Prostate gland (tissue), 2 donors: Measurements from ENCODE around the gene HAUS1. TPM values are rescaled to one million over a fixed set of nuclear protein-coding genes. Genes with fewer than 3 reads are reported as not detected.

Source experiments
- DNase-seq: peaks from one replicate; pipeline ENCODE4 v3.0.0-alpha.2; 2019; ENCODE audit warnings: low spot score
- H3K27ac ChIP-seq, 2 donors: fragments of 200-600 bp; sonication (generic); 2 replicates each; pipeline ENCODE4 v1.5.1; 2017 to 2019
- H3K27me3 ChIP-seq: fragments of 200-600 bp; sonication (generic); replicated peaks from 2 replicates; pipeline ENCODE4 v1.5.1; 2019; ENCODE audit not compliant: insufficient read depth
- H3K36me3 ChIP-seq, 2 donors: fragments of 200-600 bp; sonication (generic); 1 replicate in 1 of 2; 2 replicates in 1 of 2; pipeline versions ENCODE4 v1.5.1 to v1.8.1; 2017 to 2019
- H3K4me1 ChIP-seq: fragments of 200-600 bp; sonication (generic); replicated peaks from 2 replicates; pipeline ENCODE4 v1.5.1; 2019
- H3K4me3 ChIP-seq, 2 donors: fragments of 200-600 bp; sonication (generic); 2 replicates each; pipeline ENCODE4 v1.5.1; 2017 to 2019
- H3K9me3 ChIP-seq: fragments of 200-600 bp; sonication (generic); 2 replicates; pipeline ENCODE4 v1.5.1; 2017
- CTCF ChIP-seq, 4 experiments: fragments of 200-600 bp in 2 of 4; fragments of 450-650 bp in 2 of 4; sonication (generic) in 2 of 4; IDR thresholded peaks; 1 replicate in 3 of 4; 2 replicates in 1 of 4; pipeline ENCODE4 v1.5.1; 2016 to 2019; ENCODE audit warnings: antibody characterized with exemption in 4 of 4, mild to moderate bottlenecking in 2 of 4, moderate library complexity in 2 of 4
- POLR2A ChIP-seq: fragments of 450-650 bp; IDR thresholded peaks from one replicate; pipeline ENCODE4 v1.6.1; 2016; ENCODE audit warnings: antibody characterized with exemption, mild to moderate bottlenecking
- POLR2AphosphoS5 ChIP-seq: sonication (generic); formaldehyde crosslinking; IDR thresholded peaks from one replicate; pipeline ENCODE4 v1.6.1; 2017; ENCODE audit warnings: antibody characterized with exemption
- WGBS: methylation state at CpG from one replicate; pipeline ENCODE4 v1.1.5; 2018; 5-methylcytosine and 5-hydroxymethylcytosine counted together
- intact Hi-C: fragments of 100-400 bp; cut with DNase I; formaldehyde crosslinking; loops from one replicate; pipeline ENCODE4 v1.14.2; 2022
- total RNA-seq, 2 donors: library from RNA; depleted of rRNA; stranded (reverse); fragments of >200 nt; gene quantifications; one replicate each; pipeline ENCODE4 v1.1.0, GENCODE V29; 2016

HAUS1 gene
- total RNA-seq, 2 donors from 2014 or later: 19.9 to 26.9 TPM

DNA sequence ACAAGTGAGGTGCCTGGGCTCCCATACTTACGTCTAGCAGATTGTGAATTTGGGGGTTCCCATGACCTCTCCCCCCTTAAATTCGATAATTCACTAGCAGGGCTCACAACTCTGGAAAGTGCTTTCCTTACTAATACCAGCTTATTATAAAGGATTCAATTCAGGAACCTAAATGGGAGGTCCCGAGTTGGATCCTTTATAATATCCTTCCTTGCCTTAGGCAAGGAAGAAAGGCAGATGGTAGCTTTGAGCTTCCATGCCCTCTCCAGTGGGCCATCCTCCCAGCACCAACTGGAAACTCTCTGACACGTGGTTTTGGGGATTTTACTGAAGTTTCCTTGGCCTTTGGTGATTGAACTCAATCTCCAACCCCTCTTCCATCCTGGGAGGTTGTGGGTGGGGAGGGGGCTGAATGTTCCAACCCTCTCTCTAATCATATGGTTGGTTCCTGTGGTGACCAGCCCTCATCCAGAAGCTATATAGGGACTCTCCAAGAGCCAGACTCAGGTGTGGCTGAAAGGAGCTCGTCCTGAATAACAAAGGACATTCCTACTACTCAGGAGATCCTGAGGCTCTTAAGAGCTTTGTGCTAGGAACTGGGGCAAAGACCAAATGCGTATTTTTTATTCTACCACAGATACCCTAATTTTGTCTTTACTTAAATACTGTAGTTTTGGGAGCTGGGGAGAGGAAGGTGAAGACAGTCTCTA, 62.2 kb downstream of the HAUS1 start:
- WGBS: 68% methylated on average over 6 of the region's 6 CpGs
- intact Hi-C loops: no loop called here
- no peaks in the 10 kb centered on the region for H3K9me3 ChIP-seq
- TF ChIP-seq POLR2AphosphoS5: no peak
- TF ChIP-seq POLR2A: no peak
- TF ChIP-seq CTCF (IDR thresholded peaks at IDR 0.05): no peak
- no peaks in the 10 kb centered on the region for H3K4me1 ChIP-seq
- no peak overlapping the region for H3K4me3 ChIP-seq
- H3K27ac ChIP-seq: no peak overlapping the region
- no peaks in the 10 kb centered on the region for H3K36me3 ChIP-seq
- DNase-seq: no peak
- H3K27me3 ChIP-seq: no peaks in the 10 kb centered on the region

DNA sequence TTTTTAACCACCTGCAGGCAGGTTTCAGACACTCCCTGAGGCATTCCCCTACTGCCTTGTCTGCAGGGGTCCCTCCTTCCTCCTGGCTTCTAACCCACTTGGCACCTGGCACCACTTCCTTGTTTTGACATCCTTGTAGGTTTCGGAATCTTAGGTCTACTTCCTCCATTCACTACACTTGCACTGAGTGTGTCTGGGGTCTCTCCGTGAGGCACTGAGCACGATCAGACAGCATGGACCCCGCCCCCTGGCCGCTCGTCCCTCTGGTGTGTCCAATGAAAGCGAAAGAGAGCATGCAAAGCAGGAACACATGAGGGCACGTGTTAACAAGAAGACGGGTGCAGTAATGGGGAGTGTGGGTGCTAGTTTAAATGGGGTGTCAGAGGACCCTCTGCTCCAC, 63.8 kb downstream of the HAUS1 start:
- no peak for DNase-seq
- TF ChIP-seq CTCF (IDR thresholded peaks at IDR 0.05) (no peak), POLR2AphosphoS5 (no peak), POLR2A (no peak)

DNA sequence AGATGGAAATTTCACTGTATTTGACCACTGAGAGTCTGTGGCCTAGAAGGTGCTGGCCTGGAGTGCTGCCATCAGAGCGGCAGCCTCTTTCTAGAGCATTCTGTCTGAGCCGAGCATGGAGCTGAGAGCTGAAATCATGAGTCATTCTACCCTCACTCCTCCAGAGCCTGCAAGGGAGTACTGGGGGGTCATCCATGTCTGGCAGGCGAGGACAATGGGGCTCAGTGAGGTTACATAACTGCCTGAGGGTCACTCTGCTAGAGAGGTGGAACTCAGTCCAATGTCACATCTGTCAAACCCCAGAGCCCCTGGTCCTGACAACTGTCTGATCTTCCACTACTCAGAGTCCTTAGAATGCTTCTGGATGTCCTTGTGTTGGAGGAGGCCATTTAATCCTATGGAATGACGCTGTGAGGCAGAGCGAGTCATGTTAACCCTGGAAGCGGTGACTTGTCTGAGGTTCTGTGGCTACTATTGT, 65.3 kb downstream of the HAUS1 start:
- Histone ChIP-seq H3K36me3 (no peaks in the 10 kb centered on the region), H3K27me3 (no peaks in the 10 kb centered on the region), H3K27ac (no peak overlapping the region), H3K4me1 (no peaks in the 10 kb centered on the region), H3K9me3 (no peaks in the 10 kb centered on the region), H3K4me3 (no peak overlapping the region)
- intact Hi-C loops: no loop called here
- TF ChIP-seq POLR2A: no peak
- TF ChIP-seq CTCF (IDR thresholded peaks at IDR 0.05): no peak
- TF ChIP-seq POLR2AphosphoS5: no peak
- 81% methylated on average over 4 of the region's 6 CpGs for whole genome bisulfite sequencing
- no peak for DNase-seq

More for the DNA sequence above, 63.8 kb downstream of the HAUS1 start:
- H3K4me1 ChIP-seq: no peaks in the 10 kb centered on the region
- no peak overlapping the region for H3K27ac ChIP-seq
- 51% methylated on average over 9 of the region's 9 CpGs for WGBS
- no peaks in the 10 kb centered on the region for H3K36me3 ChIP-seq
- H3K27me3 ChIP-seq: no peaks in the 10 kb centered on the region
- H3K4me3 ChIP-seq: no peak overlapping the region
- no peaks in the 10 kb centered on the region for H3K9me3 ChIP-seq
- intact Hi-C loops: no loop called here

- Histone ChIP-seq H3K4me3 (no peak overlapping the region), H3K36me3 (no peaks in the 10 kb centered on the region), H3K27ac (no peak overlapping the region), H3K27me3 (no peaks in the 10 kb centered on the region), H3K4me1 (no peaks in the 10 kb centered on the region), H3K9me3 (no peaks in the 10 kb centered on the region)
- 92% methylated on average over 4 of the region's 4 CpGs for WGBS
- TF ChIP-seq POLR2A: no peak
- TF ChIP-seq POLR2AphosphoS5: no peak
- no peak for DNase-seq
- intact Hi-C loops: loop anchor here (5.0 to 10.0 kb wide), 2 partner anchors 111 to 313 kb away; no protein-coding TSS in a partner anchor
Observed at GRCh38 chr18:46171331-46171730, 67.1 kb downstream of the HAUS1 start.

- H3K36me3 ChIP-seq: no peaks in the 10 kb centered on the region
- H3K27ac ChIP-seq: peak overlapping the region; percentile 72 to 92
- H3K4me1 ChIP-seq: no peaks in the 10 kb centered on the region
- DNase-seq: peak; percentile 89
- H3K27me3 ChIP-seq: no peaks in the 10 kb centered on the region
- TF ChIP-seq POLR2A (no peak), CTCF (IDR thresholded peaks at IDR 0.05) (peak; percentile 68 to 94 (median 78)), POLR2AphosphoS5 (peak; percentile 81)
- H3K9me3 ChIP-seq: no peaks in the 10 kb centered on the region
- WGBS: under 1% methylated on average over 78 of the region's 95 CpGs
- peak overlapping the region; percentile 84 to 94 for H3K4me3 ChIP-seq
- intact Hi-C loops: loop anchor here (2.0 to 10.0 kb wide), 3 partner anchors 109 to 485 kb away; no protein-coding TSS in a partner anchor
Observed at GRCh38 chr18:46173393-46174341, 69.5 kb downstream of the HAUS1 start.
